A204.1 (cell line): ENCODE results near the gene KCNQ1.

ENCODE experiments used
- FAIRE-seq: peaks from 2 replicates; lab custom pipeline; 2012; peaks lifted over from hg19 to GRCh38; lab: Jason Lieb, UNC

KCNQ1 gene

GRCh38 chr11:2868506-2869133 lies 423.8 kb downstream of the KCNQ1 start:
- FAIRE-seq = no peak

- FAIRE-seq = no peak
Observed at GRCh38 chr11:2869134-2869526, 424.3 kb downstream of the KCNQ1 start.

- FAIRE-seq = no peak
Observed at GRCh38 chr11:2869561-2870427, 425.0 kb downstream of the KCNQ1 start.

- no peak for FAIRE-seq
Observed at GRCh38 chr11:2870460-2870859, 425.7 kb downstream of the KCNQ1 start.

GRCh38 chr11:2870969-2871680 lies 426.3 kb downstream of the KCNQ1 start:
- no peak for FAIRE-seq

GRCh38 chr11:2874963-2875362 lies 430.2 kb downstream of the KCNQ1 start:
- no peak for FAIRE-seq

GRCh38 chr11:2877474-2877873 lies 432.7 kb downstream of the KCNQ1 start:
- FAIRE-seq = no peak

GRCh38 chr11:2878782-2879181 lies 434.0 kb downstream of the KCNQ1 start:
- no peak for FAIRE-seq

GRCh38 chr11:2880646-2881045 lies 435.8 kb downstream of the KCNQ1 start:
- FAIRE-seq = no peak

- FAIRE-seq = no peak
Observed at GRCh38 chr11:2881076-2881980, 436.5 kb downstream of the KCNQ1 start.

GRCh38 chr11:2881981-2882375 lies 437.2 kb downstream of the KCNQ1 start:
- FAIRE-seq = no peak

- no peak for FAIRE-seq
Observed at GRCh38 chr11:2882396-2883110, 437.7 kb downstream of the KCNQ1 start.

- FAIRE-seq = no peak
Observed at GRCh38 chr11:2883640-2883978, 438.8 kb downstream of the KCNQ1 start.

GRCh38 chr11:2883979-2884815 lies 439.4 kb downstream of the KCNQ1 start:
- FAIRE-seq = no peak

- no peak for FAIRE-seq
Observed at GRCh38 chr11:2885017-2885677, 440.3 kb downstream of the KCNQ1 start.

- no peak for FAIRE-seq
Observed at GRCh38 chr11:2885678-2886081, 440.9 kb downstream of the KCNQ1 start, which contains the start of gene CDKN1C. Gene CDKN1C, minus strand, starts transcription at chr11:2885775. Its CDS starts 319 bp downstream, at chr11:2885456.

GRCh38 chr11:2886191-2886894 lies 441.5 kb downstream of the KCNQ1 start:
- no peak for FAIRE-seq

GRCh38 chr11:2886936-2887335 lies 442.1 kb downstream of the KCNQ1 start:
- no peak for FAIRE-seq

GRCh38 chr11:2887515-2888195 lies 442.8 kb downstream of the KCNQ1 start:
- no peak for FAIRE-seq
